CD1c-positive myeloid dendritic cell (primary cell): ENCODE measurements around the gene APBA3.

Source experiments
- DNase-seq: peaks from one replicate; pipeline ENCODE4 v3.0.0-alpha.2; 2016; ENCODE audit errors: extremely low spot score

The APBA3 gene

DNA sequence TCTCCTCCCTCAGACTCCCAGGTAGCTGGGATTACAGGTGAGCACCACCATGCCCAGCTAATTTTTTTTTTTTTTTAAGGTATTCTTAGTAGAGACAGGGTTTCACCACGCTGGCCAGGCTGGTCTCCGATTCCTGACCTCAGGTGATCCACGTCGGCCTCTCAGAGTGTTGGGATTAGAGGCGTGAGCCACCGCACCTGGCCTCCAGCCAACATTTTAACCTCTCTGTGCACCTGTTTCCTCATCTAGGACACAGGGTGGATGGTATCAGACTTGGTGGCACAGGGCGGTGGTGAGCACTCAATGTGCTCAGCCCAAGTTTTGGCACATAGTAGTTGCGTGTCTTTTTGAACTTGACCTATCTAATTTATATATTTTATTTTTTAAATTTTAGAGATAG is 12.5 kb downstream of the APBA3 start:
- DNase-seq: no peak

DNA sequence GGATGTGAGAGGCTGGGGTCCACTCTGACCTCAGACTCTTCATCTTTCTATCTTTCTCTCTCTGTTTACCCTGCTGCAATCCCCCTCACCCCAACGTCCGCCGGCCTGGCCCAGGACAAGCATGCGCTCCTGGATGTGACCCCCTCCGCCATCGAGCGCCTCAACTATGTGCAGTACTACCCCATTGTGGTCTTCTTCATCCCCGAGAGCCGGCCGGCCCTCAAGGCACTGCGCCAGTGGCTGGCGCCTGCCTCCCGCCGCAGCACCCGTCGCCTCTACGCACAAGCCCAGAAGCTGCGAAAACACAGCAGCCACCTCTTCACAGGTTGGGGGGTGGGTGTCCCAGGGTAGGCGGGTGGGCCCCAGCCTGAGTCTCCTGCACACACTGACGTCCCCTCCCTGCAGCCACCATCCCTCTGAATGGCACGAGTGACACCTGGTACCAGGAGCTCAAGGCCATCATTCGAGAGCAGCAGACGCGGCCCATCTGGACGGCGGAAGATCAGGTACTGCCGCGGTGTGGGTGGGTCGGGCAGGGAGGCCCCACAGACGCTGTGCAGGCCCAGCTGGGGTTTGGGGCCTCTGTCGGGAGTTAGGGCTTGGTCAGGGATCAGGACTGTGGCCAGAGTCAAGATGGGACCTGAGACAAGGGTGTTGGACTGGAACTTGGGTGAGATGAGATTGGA is 15.0 kb downstream of the APBA3 start:
- DNase-seq: no peak

- no peak for DNase-seq
Observed at GRCh38 chr19:3745363-3746045, 16.0 kb downstream of the APBA3 start.

DNA sequence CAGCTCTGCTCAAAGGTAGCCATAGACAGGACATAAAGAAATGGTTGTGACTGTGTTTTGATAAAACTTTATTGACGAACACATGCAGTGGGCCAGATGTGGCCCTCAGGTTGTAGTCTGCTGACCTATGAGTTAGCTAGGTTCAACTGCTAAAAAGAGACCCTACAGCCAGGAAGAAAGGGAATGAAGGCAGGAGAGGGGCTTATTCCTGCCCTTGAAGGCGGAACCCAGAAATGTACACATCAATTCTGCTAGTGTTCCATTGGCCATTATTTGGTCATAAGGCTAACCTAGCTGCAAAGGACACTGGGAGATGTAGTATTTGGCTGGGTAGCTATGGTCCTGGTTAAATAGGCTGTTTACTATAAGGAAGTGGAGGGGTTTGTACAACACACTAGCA is 18.0 kb downstream of the APBA3 start:
- peak; percentile 13 for DNase-seq

GRCh38 chr19:3740431-3740830 is 21.1 kb downstream of the APBA3 start:
- no peak for DNase-seq

DNA sequence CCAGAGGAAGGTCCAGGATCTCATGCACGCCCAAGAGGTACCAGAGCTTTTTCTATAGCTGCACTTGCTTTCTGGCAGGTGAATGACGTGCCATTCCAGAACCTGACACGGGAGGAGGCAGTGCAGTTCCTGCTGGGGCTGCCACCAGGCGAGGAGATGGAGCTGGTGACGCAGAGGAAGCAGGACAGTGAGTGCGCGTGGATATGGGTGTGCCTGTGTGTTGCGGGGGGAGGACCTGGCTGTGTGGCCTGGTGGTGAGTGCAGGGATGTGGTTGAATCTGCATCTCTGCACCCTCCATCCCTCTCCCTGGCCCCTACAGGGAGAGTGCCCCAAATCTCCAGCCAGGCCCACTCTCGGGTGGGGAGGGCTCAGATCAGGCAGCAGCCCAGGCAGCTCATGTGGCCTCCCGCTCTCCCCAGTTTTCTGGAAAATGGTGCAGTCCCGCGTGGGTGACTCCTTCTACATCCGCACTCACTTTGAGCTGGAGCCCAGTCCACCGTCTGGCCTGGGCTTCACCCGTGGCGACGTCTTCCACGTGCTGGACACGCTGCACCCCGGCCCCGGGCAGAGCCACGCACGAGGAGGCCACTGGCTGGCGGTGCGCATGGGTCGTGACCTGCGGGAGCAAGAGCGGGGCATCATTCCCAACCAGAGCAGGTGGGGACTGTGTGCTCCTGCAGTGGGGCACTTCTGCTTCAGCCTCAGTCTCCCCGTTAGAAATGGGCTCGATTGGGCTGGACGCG is 22.8 kb downstream of the APBA3 start:
- no peak for DNase-seq

- no peak for DNase-seq
Observed at GRCh38 chr19:3737487-3738205, 23.8 kb downstream of the APBA3 start.

- no peak for DNase-seq
Observed at GRCh38 chr19:3736106-3736724, 25.3 kb downstream of the APBA3 start.

- DNase-seq: no peak
Observed at GRCh38 chr19:3734310-3734600, 27.2 kb downstream of the APBA3 start.

DNA sequence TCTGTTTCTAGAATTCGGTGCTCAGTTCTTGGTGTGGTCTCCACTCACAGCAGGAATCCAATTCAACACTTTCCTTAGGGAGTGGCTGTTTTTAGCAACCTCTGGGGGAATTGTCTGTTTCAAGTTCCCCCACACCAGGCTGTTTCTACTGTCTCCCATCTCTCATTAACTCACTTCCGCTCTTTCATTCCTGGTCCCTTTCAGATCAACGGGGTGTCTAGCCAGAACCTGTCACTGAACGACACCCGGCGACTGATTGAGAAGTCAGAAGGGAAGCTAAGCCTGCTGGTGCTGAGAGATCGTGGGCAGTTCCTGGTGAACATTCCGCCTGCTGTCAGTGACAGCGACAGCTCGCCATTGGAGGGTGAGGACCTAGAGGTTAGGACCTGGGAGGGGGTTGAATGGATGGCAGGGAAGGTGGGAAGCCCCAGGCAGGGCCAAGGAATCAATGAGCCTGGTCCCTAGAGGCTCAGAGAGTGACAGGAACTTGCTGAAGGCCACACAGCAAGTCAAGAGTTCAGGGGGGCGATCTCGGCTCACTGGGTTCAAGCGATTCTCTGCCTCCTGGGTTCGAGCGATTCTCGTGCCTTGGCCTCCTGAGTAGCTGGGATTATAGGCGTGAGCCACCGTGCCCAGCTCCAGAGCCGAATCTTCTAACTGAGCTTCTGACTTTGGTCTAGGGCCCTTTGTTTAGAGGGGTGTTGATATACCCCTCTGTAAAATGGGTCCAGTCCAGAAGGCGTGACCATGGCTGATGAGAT is 27.8 kb downstream of the APBA3 start:
- no peak for DNase-seq

GRCh38 chr19:3732108-3732507 is 29.4 kb downstream of the APBA3 start:
- no peak for DNase-seq

DNA sequence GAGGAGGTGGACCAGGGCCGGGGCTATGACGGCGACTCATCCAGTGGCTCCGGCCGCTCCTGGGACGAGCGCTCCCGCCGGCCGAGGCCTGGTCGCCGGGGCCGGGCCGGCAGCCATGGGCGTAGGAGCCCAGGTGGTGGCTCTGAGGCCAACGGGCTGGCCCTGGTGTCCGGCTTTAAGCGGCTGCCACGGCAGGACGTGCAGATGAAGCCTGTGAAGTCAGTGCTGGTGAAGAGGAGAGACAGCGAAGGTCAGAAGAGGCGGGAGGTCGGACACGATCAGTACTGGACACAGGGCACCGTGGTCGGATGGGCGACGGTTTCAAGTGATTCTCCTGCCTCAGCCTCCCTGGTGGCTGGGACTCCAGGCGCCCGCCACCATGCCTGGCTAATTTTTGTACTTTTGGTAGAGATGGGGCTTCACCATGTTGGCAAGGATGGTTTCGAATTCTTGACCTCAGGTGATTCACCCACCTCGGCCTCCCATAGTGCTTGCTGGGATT is 31.0 kb downstream of the APBA3 start:
- no peak for DNase-seq

- no peak for DNase-seq
Observed at GRCh38 chr19:3725640-3726310, 35.7 kb downstream of the APBA3 start.

DNA sequence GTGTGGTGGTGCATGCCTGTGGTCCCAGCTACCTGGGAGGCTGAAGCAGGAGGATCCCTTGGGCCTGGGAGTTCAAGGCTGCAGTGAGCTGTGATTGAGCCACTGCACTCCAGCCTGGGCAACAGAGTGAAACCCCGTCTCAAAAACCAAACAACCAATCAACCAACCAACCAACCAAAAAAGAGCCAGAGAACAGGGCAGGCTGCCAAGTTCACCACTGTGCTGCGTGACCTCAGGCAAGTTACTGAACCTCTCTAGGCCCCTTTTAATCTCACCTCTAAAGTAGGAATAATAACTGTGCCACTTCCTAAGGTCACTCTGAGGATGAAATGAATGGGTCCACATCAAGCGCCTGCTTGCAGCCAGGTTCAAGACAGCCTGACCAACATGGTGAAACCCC is 36.4 kb downstream of the APBA3 start:
- no peak for DNase-seq

DNA sequence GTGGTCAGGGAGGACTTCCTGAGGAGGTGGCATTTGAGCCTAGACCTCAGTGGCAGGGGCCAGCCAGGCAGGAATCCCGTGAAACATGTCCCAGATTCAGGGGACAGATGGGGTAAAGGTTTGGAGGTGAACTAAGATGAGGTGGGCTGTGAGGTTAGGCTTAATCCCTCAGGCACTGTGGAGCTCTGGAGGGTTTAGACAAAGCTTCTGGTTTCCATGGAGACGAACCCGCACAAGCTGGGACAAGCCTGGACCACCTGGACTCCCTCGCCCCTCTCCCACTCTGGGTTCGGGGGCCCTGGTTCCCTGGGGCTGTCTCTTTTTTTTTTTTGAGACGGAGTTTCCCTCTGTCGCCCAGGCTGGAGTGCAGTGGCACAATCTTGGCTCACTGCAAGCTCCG is 37.6 kb downstream of the APBA3 start:
- no peak for DNase-seq

- DNase-seq: no peak
Observed at GRCh38 chr19:3723110-3723488, 38.4 kb downstream of the APBA3 start.

DNA sequence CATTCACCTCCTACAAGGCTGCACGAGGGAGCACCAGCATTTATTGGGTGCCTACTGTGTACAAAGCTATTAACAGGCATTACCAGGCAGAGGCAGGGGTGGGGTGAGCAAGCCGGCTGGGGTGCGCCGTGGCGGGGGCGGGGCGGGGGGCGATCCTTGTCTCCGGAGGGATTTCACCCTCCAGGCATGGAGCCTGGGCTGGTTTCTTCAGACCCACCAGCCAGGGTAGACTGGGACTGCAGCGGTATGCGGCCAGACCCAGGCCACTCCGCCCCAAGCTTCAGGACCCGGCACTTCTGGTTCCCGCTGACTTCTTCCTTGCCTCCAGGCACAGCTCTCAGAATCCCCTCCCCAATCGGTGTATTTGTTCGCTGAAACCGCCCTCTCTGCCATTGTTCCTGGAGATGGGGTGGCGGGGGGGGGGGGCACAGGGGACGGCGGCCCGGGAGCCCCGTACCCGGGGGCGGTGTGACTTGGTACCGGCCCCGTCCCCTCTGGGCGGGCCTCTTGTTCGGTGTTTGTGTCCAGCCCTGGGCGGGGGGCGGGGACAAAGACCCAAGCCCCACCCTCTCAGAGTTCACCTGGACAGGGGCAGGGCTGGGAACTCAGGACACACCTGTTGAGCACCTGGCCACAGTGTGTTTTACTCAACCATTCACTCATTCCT is 38.9 kb downstream of the APBA3 start:
- no peak for DNase-seq

GRCh38 chr19:3721887-3722442 is 39.5 kb downstream of the APBA3 start:
- no peak for DNase-seq

DNA sequence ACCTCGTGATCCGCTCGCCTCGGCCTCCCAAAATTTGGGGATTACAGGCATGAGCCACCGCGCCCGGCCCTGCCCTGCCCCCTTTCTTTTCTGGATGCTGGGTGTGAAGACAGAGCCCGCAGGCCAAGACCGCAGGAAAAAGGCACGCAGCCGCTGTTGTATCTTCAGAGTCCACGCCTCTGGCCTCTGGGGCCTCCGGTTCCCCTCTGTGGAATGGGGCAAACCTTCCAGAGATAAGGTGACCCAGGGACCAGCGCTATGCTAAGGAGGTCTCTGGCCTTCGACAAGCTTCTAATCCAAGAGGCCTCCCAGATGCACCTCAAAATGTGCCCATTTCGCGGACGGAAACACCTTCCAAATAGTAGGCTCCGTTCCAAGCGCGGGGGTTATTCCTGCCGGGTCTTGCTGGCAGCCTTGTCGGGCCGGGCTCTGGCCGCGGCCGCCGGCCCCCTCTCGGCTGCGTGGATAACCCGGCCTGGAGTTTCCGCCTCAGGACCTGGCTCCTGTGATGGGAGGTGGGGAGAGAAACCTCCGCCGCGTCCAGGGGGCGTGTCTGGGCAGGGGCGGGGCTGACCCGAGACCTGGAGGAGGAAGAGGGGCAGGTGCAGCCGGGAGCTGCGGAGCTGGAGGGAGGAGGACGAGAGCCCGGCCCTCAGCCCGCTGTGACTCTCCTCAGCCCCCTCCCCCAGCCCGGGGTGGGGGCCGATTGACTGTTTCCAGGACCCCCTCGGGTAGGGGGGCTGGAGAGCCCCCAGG is 40.2 kb downstream of the APBA3 start:
- peak; percentile 87 for DNase-seq
